GM19025 (cell line): ENCODE data around the gene SFMBT1.
"Not testable (repeated sequence)": the region's sequence is repeated elsewhere in the genome, so short reads cannot be mapped to it uniquely, and the experiment has no call there.

Experiments used
- ATAC-seq: cut with Tn5 transposase; IDR thresholded peaks from one replicate; pipeline ENCODE4 v1.9.1; 2021; ENCODE audit warnings: mild to moderate bottlenecking, low read depth, moderate library complexity; ENCODE audit not compliant: unreplicated experiment

SFMBT1 gene

DNA sequence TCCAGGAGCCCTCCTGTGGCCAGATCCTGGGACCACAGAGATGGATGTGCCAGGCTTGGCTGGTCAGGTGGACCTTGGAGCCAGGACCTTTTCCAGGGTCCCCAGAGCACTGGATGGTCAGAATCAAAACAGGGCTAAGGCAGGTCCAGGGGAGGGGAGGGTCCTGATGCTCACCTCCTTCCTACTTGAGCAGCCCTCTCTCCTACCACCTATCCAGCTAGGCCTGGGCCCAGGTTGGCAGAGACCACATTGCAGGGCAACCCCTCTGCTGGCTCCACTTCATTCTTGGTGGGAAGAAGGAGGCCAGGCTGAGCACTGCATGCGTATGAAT is 28.5 kb upstream of the SFMBT1 start:
- no peak for ATAC-seq

DNA sequence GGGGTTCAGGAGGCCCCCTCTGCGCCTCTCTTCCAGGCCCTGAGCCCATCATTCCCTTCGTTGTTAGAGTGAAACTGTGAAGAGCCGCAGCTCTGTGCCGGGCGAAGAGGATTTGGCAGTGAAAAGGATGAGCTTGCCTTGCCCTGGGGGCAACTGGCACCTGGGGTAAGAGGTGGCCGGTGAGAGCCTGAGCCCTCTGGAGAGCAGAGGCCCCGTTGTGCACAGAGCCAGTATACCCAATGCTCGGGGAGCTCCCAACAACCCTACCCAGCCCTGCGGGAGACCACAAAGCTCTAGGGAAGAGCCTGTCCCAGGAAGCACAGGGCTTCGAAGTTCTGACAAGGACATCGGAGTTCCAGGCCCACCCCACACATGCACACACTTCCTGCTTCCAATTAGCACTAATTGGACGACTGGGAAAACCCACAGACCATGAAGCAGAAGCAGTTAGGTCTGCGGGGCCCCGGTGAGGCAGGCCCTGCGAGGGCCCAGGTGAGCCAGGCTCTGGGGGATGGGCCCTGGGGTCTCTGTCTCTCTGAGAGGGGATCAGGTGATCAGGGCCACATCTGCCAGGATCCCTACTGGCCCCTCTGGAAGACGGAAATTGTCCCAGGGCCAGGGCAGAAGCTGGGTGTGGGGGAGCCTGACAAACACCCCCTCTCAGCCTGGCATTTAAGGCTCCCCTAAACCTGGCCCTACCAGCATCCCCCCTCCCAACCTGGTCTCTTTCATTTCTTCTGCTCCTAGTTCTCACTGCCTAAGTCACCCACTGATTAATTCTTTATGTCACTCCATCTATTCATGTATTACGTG is 27.9 kb upstream of the SFMBT1 start:
- ATAC-seq, result no peak

DNA sequence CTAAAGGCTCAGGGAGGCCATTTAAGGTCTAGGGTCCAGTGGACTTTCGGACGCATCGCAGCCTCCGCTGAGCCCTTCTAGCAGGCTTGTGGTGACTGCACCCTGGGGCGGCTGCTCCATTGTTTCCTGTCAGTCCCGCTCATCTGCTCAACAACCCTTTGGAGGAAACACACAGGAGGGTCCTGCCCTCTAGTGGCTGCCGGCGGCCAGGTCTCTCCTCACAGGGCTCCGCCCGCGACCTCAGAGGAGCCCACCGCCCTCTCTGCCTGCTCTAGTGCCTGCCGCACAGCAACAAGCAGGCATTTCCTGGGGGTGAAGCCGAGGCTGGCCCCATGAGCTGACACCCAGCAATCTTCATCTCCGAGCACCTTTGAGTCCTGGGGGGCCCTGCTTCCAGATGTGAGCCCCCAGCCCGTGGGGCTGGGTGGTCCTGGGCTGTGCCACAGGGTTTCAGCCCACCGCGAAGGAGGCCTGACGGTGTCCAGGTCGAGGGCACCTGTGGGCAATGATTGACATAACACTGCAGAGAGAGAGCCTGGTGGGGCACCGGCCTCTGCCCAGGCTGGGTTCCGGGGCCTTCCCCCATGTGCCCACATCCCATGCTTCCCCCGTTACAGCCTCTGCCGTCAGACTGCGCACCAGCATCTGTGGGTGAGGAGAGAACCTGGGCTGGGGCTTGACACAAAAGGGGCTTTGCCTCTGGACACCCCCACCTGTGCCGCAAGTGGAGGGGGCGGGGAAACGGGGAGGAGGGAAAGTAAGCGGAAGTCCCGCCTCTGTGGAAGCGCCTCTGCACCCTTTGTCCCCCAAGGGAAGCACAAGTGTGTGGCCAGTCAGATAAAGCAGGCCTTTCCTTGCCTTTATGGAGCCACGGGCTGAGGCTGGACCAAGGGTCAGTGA is 27.0 kb upstream of the SFMBT1 start:
- ATAC-seq, result peak; percentile 83

DNA sequence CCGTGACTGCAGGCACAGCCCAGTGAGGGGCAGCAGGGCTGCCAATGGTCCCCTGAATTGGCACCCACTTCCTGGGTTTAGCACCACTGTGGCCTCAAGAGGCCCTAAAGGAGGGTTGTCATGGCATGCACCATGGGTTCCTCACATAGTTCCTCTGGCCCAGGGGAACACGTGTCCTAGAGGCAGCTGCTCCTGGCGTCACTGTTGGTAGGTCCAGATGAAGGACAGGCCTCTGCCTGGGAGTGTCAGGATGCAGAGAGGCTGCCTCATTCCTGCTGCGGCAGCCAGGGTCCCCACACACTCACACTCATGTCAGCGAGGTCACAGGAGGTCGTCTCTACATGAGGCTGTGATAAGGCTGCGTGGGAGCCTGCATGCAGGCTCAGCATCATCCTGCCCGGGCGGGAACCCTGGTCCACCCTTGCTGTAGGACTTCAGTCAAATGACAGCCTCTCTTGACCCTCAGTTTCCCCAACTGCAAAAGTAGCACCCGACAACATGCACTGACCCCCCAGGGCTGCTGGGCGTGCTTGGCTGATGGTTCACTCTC is 26.1 kb upstream of the SFMBT1 start:
- no peak for ATAC-seq

DNA sequence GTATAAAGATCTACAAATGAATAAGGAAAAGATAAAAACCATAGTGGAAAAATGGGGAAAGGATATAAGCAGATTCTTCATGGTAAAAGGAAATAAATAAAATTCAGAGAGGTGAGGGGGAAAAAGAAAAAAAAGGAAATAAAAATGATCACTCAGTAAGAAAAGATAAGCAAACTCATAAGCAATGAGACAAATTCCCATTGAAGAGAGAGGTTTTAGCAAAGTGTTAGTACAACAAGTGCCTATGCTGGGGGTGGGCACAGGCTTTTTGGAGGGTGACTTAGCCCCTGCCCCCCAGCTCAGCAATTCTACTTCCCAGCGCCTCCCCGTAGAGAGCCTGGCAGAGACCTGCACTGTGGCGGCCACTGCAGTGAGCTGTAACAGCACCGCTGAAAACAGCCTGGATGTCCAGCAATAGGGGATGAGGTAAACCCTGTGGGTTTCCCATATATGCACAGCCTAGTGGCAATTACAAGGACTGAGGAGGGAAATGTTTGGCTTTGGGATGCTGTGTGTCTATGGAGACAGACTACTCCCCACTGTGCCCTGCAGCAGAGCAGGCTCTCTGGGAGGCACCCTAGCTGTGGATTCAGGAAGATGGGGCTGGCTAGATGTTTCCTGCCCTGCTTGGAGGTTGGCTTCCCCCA is 23.7 kb upstream of the SFMBT1 start:
- no peak for ATAC-seq

DNA sequence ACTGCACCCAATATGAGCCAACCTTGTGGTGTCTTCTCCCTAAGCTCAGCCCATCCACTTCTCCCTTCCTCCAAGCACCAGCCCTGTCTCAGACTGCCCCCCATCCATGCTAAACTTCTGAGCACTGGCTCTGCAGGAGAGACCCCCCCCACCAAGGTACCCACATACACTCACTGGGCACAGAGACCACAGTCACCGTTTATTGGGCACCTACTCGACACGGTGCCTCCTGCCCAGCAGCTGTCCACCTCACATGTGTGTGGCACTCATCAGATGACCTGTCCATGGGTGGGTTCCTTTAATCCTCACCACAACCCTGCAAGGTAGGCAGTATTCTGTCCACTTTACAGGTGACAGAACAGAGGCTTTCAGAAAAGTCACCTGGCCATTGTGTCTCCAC is 22.3 kb upstream of the SFMBT1 start:
- ATAC-seq, result no peak

DNA sequence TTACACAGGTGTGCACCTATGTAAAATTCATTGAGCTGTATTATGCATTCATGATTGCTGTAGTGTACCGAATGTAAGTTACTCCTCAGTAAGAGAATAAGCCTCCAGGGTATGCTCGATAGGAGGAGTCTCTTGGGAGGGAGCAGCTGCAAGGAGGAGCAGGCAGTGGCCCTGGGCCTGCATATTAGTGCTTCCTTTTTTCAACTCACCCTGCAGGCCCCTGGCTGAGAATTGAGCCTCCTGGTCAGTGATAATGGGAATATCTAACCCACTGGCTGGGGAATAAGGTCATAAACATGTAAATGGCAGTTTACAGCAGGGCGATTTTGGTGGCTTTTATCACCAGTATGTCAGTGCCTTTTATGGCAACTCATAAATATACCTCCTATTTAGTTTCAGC is 21.7 kb upstream of the SFMBT1 start:
- ATAC-seq, result no peak

DNA sequence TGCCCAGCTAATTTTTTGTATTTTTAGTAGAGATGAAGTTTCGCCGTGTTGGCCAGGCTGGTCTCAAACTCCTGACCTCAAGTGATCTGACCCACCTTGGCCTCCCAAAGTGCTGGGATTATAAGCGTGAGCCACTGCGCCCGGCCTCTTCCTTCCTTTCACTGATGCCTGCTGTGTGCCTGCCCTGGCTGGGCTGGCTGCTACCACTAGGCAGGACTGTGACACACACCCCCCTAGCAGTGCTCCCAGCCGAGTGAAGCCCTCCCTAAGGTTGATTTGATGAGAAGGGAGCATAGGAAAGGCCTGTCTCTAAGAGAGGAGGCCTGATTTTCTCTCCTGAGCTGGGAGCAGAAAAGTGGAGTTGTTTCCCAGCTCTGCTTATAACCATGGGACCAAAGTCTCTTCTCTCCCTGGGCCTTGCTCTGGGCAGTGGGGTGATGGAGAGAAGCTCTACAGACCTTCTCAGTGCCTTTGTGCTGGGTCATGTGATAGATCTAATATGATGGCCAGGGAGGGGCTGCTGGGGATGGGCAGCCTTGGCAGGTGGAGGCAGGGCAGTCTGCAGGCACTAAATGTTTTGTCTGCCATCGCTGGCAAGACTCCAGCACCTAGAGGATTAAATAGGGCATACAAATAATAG is 20.1 kb upstream of the SFMBT1 start:
- no peak for ATAC-seq

DNA sequence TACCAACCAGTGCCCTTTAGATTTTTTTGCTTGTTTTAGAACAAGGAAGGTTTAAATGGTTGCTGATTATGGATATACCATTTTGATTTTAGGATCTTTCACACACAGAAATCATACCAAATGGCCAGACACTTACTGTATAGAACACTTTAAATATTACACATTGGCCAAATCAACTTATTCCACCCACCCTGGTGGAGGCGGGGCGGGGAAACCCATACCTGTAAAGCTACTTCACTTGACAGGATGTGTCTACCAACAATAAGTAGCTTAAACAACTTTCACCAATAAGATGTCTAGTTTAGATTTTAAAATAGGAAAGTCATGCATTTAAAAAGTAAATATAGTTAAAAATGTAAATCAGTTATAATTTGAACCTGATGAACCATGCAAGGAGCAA is 17.0 kb upstream of the SFMBT1 start:
- ATAC-seq, result no peak

DNA sequence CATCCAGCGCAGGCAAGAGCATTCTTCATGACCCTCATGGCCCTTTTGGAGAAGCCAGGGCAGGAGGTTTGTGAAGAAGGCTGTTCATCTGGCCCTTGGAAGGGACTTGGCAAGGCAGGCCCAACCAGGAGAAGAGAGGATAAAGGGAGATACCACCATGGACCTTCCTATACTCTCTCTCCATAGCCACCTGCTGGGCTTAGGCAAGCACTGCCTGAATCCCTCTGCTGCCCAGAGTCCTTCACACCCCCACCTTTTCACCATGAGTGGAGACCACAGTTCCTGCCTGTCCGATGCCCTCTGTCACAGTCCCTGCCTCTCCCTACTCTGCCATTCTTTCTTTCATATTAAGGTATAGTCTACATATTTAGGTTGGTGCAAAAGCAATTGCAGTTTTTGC is 10.6 kb upstream of the SFMBT1 start:
- ATAC-seq, result no peak

DNA sequence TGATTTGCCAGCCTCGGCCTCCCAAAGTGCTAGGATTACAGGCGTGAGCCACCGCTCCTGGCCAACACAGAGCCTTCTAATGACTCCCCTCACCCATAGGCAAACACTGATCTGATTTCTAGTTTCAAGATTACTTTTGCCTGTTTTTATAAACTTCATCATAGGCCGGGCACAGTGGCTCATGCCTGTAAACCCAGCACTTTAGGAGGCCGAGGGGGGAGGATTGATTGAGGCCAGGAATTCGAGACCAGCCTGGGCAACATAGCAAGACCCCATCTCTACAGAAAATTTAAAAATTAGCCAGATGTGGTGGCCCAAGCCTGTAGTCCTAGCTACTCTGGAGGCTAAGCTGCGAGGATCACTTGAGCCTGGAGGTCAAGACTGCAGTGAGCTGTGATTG is 8.4 kb upstream of the SFMBT1 start:
- not testable (repeated sequence) for ATAC-seq

DNA sequence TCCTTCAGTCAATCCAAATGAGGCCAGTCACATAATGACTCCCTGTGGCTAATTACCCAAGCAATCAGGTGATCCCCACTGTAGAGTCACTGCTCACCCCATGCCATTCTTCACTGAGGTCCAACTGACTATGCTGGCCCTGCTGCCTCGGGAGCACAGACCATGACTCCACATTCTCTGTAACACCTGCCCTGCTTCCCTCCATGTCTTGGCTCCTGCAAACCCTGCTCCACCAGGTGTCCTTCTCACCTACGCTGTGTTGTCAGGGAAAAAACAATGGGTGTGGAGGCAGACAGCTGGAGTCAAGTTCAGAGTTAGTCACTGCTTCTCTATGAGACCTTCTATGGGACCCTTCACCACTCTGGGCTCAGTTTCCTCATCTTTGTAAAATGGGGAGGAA is 6.1 kb upstream of the SFMBT1 start:
- no peak for ATAC-seq

DNA sequence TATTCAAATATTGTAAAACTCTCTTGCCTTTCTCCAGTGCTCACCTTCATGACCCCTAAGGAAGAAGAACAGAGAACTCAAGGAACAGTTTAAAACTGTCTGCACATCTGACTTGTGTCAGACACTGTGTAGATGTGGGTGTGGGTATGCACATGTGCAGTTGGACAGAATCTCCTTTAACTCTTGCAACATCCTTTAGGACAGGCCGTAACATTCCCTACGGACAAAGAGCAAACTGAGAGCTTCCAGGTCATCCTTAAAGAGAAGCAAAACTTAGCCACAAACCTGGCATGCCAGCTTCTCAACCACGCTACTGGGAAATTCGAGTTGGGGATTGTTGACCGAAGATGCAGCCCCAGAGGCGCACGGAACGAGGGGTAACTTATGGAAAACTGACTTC is 4.1 kb upstream of the SFMBT1 start:
- no peak for ATAC-seq

DNA sequence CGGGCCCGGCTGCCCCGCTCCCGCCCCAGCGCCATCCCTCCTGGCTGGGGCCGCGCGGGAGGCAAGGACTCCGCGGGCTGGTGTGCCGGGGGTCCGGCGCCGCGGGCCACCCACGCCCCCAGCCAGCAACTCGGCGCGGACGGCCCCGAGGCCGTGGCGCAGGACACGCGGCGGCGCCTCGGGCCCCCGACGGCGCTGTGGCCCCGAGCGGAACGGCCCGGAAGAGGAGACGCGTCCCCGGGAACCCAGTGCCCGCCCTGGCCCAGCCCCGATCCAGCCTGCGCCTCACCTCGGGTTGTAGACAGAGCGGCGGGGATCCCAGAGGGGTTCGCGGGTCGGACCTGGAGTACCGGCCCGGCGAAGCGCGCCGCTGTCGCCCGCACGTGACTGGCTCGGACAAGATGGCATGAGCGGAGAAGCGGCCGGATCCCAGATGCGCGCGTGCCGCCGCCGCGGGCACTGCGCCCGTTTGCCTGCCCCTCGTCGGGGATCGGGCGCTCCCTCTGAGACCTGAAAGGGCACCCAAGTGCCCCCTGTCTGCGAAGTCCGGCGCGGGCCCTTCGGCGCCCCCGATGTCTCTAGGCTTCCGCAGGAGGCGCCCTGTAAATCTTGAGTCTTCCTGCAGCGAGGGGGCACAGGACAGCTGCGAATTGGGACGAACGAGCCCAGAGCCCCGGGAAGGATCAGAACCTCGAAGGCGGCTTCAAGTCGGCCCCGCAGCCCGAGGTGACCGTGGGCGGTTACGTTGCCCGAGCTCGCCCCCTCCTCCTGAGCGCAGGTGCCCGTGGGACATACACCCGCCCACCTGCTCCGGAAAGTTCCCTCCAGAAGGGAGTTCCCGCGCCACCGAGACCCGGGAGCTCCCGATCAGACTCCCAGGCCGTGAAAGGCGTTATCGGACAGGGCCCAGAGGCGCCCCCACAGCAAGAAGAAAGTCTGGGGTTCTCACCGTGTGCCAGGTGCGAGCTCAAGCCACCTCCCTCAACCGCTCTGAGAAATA is 598 bp upstream of the SFMBT1 start:
- ATAC-seq, result peak; percentile 30

DNA sequence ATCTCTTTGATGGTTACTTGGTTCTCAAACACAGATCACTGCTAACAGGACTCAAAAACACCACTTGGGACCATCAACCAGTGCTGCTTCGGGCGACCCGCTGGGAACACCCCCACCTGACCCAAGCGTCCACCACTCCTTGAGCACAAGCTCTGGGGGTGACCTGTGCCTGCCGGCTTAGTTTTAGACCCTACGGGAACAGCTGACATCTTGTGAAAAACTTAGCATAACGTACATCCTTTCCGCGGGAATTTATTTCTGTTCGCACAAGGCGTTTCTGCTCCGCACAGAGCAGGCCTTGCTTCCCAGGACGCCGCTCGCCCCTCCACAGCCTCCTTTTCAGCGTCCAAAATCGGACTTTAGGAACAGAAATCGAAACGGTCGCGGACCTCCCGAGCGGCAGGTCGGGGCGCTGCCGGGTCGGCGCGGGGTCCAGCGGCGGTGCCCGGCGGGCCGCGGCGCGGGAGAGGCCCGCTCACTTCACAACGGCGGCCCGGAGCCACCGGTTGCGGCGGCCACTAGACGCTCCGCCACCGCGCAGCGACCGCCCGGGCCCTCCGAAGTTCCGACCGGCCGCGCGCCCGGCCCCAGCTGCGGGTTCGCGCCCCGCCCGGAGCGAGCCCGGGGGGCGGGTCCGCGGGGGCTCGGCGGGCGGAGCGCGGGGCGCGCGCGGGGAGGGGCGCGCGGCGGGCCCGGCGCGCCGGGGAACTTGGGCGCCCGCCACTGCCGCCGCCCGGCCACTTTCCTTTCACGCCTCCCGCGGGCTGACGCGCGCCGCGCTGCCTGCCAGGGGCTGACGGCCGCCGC is 959 bp downstream of the SFMBT1 start:
- no peak for ATAC-seq

DNA sequence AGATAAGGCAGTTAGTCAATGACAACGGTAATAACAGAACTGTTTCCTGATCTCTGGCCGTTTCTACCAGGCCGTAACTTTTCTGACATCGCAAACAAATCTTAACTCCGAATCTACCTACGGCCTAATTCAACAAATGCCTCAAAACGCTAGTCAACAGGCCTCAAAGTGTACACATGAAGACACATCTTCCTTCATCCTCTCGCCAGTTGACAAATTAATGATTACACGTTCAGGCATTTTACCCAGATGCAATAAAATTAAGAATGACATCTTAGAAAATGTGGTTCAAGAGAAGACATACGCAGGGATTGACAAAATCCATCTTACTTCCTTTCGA is 1.5 kb downstream of the SFMBT1 start:
- ATAC-seq, result no peak

DNA sequence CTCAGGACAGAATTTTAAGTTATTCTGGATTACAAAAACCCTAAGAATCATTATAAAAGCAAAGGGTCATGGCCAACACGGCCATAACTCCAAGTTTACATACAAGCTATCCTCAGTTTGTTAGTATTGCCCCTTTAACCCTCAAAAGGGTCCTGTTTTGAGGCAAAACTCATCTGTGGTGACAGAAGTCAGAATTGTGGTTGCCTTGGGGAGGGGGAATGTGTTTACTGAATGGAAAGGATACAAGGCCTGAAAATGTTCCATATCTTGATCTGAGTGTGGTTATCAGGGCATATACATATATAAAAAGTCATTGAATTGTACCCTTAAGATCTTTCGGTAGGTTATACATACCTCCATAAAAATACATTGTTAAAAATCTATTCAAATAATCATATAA is 2.1 kb downstream of the SFMBT1 start:
- ATAC-seq, result no peak

DNA sequence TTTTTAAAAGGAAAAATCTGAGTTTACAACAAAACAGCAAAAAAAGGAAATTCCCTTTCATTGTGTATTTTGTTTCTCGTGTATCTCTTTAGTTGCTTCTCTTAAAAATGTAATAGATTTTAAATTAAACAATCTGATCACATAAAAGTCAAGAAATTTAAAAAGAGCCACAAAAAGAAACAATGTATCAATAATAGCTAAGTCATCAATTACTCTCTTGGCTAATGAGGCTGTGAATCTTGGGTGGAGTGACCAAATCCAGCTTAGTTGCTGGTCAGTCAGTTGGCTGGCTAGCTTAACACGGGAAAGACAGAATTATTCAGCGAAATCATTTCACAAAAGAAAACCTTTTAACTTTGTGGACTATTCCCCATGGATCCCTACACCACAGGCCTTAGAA is 3.2 kb downstream of the SFMBT1 start:
- no peak for ATAC-seq

DNA sequence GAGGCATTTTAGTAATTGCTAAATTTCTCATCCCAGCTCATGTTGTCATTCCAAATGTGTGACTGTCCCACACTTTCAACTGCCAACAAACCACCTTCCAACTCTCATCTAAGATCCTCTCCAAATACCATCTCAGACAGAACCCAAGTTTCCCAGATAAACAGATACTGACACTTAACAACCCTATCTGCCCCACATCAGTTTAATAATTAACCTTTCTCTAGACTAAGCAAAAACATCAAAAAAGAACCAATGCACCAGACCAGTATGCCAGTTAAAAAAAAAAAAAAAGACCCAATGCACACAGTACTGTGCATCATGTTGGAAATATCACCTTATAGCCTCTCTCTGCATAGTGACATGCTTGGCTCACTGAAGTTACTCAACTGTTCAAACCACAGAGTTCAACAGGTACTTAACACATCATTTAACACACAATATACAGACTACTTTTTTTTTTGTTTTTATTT is 5.5 kb downstream of the SFMBT1 start:
- no peak for ATAC-seq
